GM19324 (cell line): ENCODE measurements around the gene TTC3.

Experiments used
- ATAC-seq: cut with Tn5 transposase; IDR thresholded peaks from one replicate; pipeline ENCODE4 v1.9.1; 2021; ENCODE audit warnings: mild to moderate bottlenecking, moderate library complexity; ENCODE audit not compliant: unreplicated experiment, low FRiP score

The TTC3 gene

GRCh38 chr21:37245151-37245550, 172.1 kb downstream of the TTC3 start:
- ATAC-seq, result no peak

- ATAC-seq, result no peak
Measured at GRCh38 chr21:37248298-37248697, 175.2 kb downstream of the TTC3 start.

- no peak for ATAC-seq
Measured at GRCh38 chr21:37249112-37249904, 176.3 kb downstream of the TTC3 start.

- ATAC-seq, result no peak
Measured at GRCh38 chr21:37251294-37251634, 178.2 kb downstream of the TTC3 start.
